NT2/D1 (cell line): ENCODE data around the gene PAIP1.
A peak's percentile ranks its signal among the peaks of the same experiment; 100 is the strongest.

Source experiments
- DNase-seq: peaks from one replicate; pipeline ENCODE4 v3.0.0-alpha.2; 2011; ENCODE audit warnings: low read depth, low spot score
- H3K27me3 ChIP-seq: 2 replicates; pipeline ENCODE4 v1.6.0; 2011; ENCODE audit warnings: mild to moderate bottlenecking; ENCODE audit not compliant: insufficient read length, insufficient read depth
- H3K36me3 ChIP-seq: 2 replicates; pipeline ENCODE4 v1.6.1; 2011; ENCODE audit warnings: mild to moderate bottlenecking, low read length, mixed read lengths; ENCODE audit not compliant: insufficient read depth, insufficient read length
- H3K4me1 ChIP-seq: 2 replicates; pipeline ENCODE4 v1.5.1; 2011; ENCODE audit not compliant: insufficient read depth, insufficient read length
- H3K4me3 ChIP-seq: 2 replicates; pipeline ENCODE4 v1.5.1; 2011; ENCODE audit warnings: low read depth; ENCODE audit not compliant: insufficient read length
- H3K9ac ChIP-seq: 2 replicates; pipeline ENCODE4 v1.6.0; 2011; ENCODE audit warnings: low read depth; ENCODE audit not compliant: insufficient read length
- H3K9me3 ChIP-seq: 2 replicates; pipeline ENCODE4 v1.5.1; 2011; ENCODE audit warnings: mild to moderate bottlenecking, low read length; ENCODE audit not compliant: insufficient read depth
- SUZ12 ChIP-seq: IDR thresholded peaks from 2 replicates; pipeline ENCODE4 v1.6.1; 2011; ENCODE audit not compliant: insufficient read length, insufficient read depth; ENCODE audit errors: extremely low read depth
- YY1 ChIP-seq: IDR thresholded peaks from 2 replicates; pipeline ENCODE4 v1.6.1; 2011; ENCODE audit not compliant: insufficient read length, insufficient read depth
- ZNF274 ChIP-seq: IDR thresholded peaks from 2 replicates; pipeline ENCODE4 v1.6.1; 2011; ENCODE audit warnings: mild to moderate bottlenecking, low read depth, low read length

PAIP1 gene, protein sequence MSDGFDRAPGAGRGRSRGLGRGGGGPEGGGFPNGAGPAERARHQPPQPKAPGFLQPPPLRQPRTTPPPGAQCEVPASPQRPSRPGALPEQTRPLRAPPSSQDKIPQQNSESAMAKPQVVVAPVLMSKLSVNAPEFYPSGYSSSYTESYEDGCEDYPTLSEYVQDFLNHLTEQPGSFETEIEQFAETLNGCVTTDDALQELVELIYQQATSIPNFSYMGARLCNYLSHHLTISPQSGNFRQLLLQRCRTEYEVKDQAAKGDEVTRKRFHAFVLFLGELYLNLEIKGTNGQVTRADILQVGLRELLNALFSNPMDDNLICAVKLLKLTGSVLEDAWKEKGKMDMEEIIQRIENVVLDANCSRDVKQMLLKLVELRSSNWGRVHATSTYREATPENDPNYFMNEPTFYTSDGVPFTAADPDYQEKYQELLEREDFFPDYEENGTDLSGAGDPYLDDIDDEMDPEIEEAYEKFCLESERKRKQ

DNA sequence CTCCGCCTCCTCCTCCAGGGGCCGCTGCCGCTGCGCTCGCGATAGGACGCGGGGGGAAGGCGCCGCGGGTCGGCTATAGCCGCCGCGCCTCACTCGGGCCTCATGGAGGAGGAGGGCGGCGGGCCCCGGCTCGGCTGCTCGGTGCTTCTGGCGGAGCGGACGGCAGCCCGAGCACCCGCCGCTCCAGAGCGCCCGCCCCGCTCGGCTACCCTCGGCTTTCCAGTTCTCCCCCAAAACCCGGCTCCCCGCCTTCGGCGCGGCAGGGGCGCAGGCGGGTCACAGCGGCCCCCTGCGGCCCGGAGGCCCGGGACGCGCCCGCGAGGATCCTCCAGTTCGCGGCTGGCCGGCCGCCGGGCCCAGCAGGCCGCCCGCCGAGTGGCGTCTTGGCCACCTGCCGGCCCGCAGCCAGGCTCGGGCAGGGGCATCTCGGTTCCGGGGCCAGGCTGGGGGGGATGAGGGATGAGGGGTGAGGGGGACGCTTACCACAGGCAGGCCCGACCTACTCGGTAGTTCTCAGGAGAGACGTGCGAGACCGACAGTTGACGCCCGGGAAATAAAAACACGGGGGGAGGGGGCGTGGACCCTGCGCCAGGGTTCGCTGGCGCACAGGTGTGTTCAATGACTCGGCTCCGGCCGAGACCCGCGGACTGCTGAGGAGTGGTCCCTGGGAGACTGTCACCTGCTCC is at the start of gene PAIP1:
Gene PAIP1 (minus strand): TSS at position 221 of the 686 bp plus-strand sequence. CDS start 231 bp downstream, outside the sequence.
- Histone ChIP-seq H3K4me3 (peak within 1 kb of the TSS; percentile 65), H3K27me3 (no peaks in the 10 kb centered on the region), H3K4me1 (no peaks in the 10 kb centered on the region), H3K36me3 (peaks cover 30% of the 10 kb centered on the region), H3K9ac (peak within 1 kb of the TSS; percentile 81), H3K9me3 (no peaks in the 10 kb centered on the region)
- peak; percentile 44 for DNase-seq
- no peak for TF ChIP-seq YY1
- no peak for TF ChIP-seq SUZ12
- no peak for TF ChIP-seq ZNF274

DNA sequence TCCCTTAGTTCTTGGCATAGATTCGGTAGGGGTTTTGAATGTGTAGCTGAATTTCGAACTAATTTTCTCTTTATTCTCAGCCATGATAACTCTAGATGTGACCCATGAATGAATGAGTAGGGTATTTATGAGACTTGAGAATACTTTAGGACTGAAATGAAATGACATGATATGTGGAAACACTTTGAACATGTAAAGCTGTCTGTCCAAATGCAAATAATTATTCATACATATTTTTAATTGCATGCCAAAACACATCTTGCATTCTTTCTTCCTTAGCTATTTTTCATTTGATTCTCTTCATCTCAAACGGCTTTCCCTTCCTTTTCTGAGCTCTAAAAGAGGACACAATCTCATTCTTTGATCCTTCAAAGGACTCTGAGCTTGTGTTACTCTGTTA is 49.5 kb upstream of the PAIP1 start:
- Histone ChIP-seq H3K4me1 (no peaks in the 10 kb centered on the region), H3K9me3 (peaks cover 15% of the 10 kb centered on the region), H3K36me3 (peaks cover 16% of the 10 kb centered on the region), H3K9ac (no peak overlapping the region), H3K4me3 (no peak overlapping the region), H3K27me3 (no peaks in the 10 kb centered on the region)
- no peak for DNase-seq
- no peak for TF ChIP-seq ZNF274
- no peak for TF ChIP-seq SUZ12
- no peak for TF ChIP-seq YY1

DNA sequence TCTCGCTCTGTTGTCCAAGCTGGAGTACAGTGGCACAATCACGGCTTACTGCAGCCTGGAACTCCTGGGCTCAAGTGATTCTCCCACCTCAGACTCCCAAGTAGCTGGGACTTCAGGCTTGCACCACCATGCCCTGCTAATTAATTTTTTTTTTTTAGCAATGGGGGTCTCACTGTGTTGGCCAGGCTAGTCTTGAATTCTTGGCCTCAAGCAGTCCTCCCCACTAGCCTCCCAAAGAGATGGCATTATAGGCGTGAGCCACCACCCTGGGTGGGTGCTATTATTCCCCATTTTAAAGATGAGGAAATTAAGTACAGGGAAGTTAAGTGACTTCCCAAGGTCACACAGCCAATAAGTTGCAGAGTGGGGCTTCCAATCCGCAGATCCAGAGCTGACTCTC is 47.8 kb upstream of the PAIP1 start:
- Histone ChIP-seq H3K4me1 (no peaks in the 10 kb centered on the region), H3K4me3 (no peak overlapping the region), H3K9me3 (peaks cover 15% of the 10 kb centered on the region), H3K36me3 (peaks cover 7% of the 10 kb centered on the region), H3K9ac (no peak overlapping the region), H3K27me3 (no peaks in the 10 kb centered on the region)
- no peak for DNase-seq
- no peak for TF ChIP-seq ZNF274
- TF ChIP-seq SUZ12, result no peak
- TF ChIP-seq YY1, result no peak

DNA sequence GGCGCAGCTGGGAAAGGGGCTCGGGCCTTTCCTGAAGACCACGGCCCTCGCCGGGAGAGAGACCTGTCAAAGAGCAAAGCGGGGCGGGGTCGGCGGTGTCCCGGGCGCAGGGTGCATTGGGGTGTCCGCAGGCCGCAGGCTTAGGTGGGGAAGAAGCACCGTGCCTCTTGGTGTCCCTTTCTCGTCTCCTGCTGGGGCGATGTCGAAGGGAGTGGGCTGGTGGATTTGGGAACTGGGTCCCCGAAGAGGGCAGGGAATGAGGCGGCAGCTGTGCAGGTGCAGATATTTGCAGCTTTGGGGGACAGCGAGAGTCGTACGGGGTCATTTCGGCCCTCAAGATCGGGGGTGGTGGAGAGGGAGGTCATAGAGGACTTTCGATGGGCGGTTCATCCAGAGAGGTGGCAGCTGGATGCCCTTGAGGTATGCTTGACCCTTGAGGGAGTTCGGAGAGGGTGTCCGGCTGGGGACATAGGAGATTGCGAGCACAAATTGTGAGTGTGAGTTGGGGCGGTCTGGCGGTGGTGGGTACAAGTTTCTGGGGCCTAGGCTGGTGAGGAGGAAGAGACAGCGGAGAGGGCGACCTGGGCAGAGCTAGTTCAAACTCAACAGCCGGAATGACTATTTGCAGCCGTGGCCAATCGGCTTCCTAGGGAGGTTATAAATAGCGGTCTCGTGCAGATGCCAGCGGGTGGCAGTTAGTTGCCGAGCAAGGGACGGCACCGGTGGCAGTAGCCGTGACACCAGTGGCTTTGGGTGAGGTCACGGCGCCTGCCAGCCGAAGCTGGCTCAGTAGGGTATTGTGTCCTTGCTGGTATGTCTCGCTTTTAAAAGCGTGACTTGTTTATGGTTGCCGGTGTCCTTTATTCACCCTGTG is 46.7 kb upstream of the PAIP1 start:
- Histone ChIP-seq H3K36me3 (no peaks in the 10 kb centered on the region), H3K9me3 (peaks cover 15% of the 10 kb centered on the region), H3K4me1 (no peaks in the 10 kb centered on the region), H3K4me3 (peak overlapping the region; percentile 62), H3K27me3 (no peaks in the 10 kb centered on the region), H3K9ac (peak overlapping the region; percentile 74)
- TF ChIP-seq YY1 (no peak), SUZ12 (no peak), ZNF274 (no peak)
- no peak for DNase-seq

- TF ChIP-seq ZNF274, result no peak
- TF ChIP-seq YY1, result no peak
- no peak for TF ChIP-seq SUZ12
- no peaks in the 10 kb centered on the region for H3K4me1 ChIP-seq
- no peaks in the 10 kb centered on the region for H3K36me3 ChIP-seq
- peaks cover 15% of the 10 kb centered on the region for H3K9me3 ChIP-seq
- no peak for DNase-seq
- H3K9ac ChIP-seq, result peak within 1 kb of the TSS; percentile 74
- H3K27me3 ChIP-seq, result no peaks in the 10 kb centered on the region
- H3K4me3 ChIP-seq, result peak within 1 kb of the TSS; percentile 62
Measured at GRCh38 chr5:43602461-43603343, 45.8 kb upstream of the PAIP1 start, which contains the start of gene NNT. TSS of gene NNT (plus strand) at chr5:43603180. CDS start at chr5:43609196, 6,016 bp downstream.
